VCaP (cell line): ENCODE measurements around the gene REX1BD.

Experiments
- H3K27ac ChIP-seq: fragments of 450-650 bp; 2 replicates; pipeline ENCODE4 v1.5.1; 2017
- CTCF ChIP-seq: fragments of 450-650 bp; conservative IDR thresholded peaks from 2 replicates; pipeline ENCODE4 v1.5.1; 2017; ENCODE audit warnings: mild to moderate bottlenecking, moderate library complexity

REX1BD gene

GRCh38 chr19:18634612-18635297, 46.2 kb downstream of the REX1BD start:
- TF ChIP-seq CTCF, result no peak
- H3K27ac ChIP-seq, result 0 out of 2 replicates have a peak overlapping the region, but pooled peaks have one; percentile 13

- no peak for TF ChIP-seq CTCF
- H3K27ac ChIP-seq, result 0 out of 2 replicates have a peak overlapping the region, but pooled peaks have one; percentile 13
These were observed 47.2 kb downstream of the REX1BD start for GRCh38 chr19:18635831-18636182.

GRCh38 chr19:18636183-18636968, 47.8 kb downstream of the REX1BD start:
- no peak for TF ChIP-seq CTCF
- H3K27ac ChIP-seq, result peak overlapping the region; percentile 90

- no peak for TF ChIP-seq CTCF
- peak within 1 kb of the TSS; percentile 90 for H3K27ac ChIP-seq
These were observed 48.5 kb downstream of the REX1BD start, which contains the start of gene KLHL26 for GRCh38 chr19:18636969-18637629. Gene KLHL26 (plus strand): TSS chr19:18637028. CDS start chr19:18637055, 27 bp downstream.

- peak overlapping the region; percentile 90 for H3K27ac ChIP-seq
- TF ChIP-seq CTCF, result no peak
These were observed 49.4 kb downstream of the REX1BD start for GRCh38 chr19:18637673-18638630.

- TF ChIP-seq CTCF, result no peak
- no peak overlapping the region; the same call in 1 of the 2 replicates for H3K27ac ChIP-seq
These were observed 51.2 kb downstream of the REX1BD start for GRCh38 chr19:18639706-18640243.
